ENCODE measurements around the gene ZC3H10.

GRCh38 chr12:56130876-56131275, 12.8 kb downstream of the ZC3H10 start:
- no peak for TF ChIP-seq YY1 (IDR thresholded peaks at IDR 0.05; ENCODE audit: insufficient read depth, insufficient read length)
- TF ChIP-seq ZNF274 (IDR thresholded peaks at IDR 0.05; ENCODE audit: low read depth, low read length) = no peak
